K562 (cell line): ENCODE data around the gene SKIDA1. TPM values are rescaled to one million over a fixed set of nuclear protein-coding genes. Genes with fewer than 3 reads are reported as not detected.

Source experiments
- ATAC-seq: fragments of 200-7000 bp; cut with Tn5 transposase; 3 replicates; pipeline ENCODE4 v1.9.1; 2020; ENCODE audit warnings: moderate library complexity
- BruUV-seq: library from RNA; stranded (reverse); fragments of 400-500 nt; replicated peaks from 2 replicates; lab custom pipeline; 2021; lab: Mats Ljungman, UMichigan
- CTCF ChIA-PET: fragments of 300-600 bp; formaldehyde crosslinking; extraction: SDS; loops from one replicate; lab custom pipeline; 2021; ENCODE audit warnings: low intra/inter-chr PET ratio; lab: Yijun Ruan, JAX
- POLR2A ChIA-PET: fragments of 300-600, 350-650 bp; sonication (Branson Sonifier 250); formaldehyde crosslinking; extraction: SDS; loops from one replicate; lab custom pipeline; 2021; ENCODE audit warnings: antibody characterized with exemption, inconsistent platforms; lab: Yijun Ruan, JAX
- DNase-seq, 4 experiments: peaks; one replicate each; pipeline versions ENCODE4 v3.0.0 to v3.0.0-alpha.2; 2011 to 2018; ENCODE audit warnings: low spot score in 3 of 4, mixed read lengths in 3 of 4; ENCODE audit errors: extremely low read depth in 1 of 4
- FAIRE-seq: peaks from 2 replicates; lab custom pipeline; 2011; peaks lifted over from hg19 to GRCh38; lab: Jason Lieb, UNC
- H2AFZ ChIP-seq: 2 replicates; pipeline ENCODE4 v1.6.0; 2011; ENCODE audit warnings: low read depth, low read length, control low read depth, inconsistent platforms
- H3K27ac ChIP-seq: fragments of 200-600 bp; 3 replicates; pipeline ENCODE4 v1.8.0; 2011; ENCODE audit warnings: low read depth, mild to moderate bottlenecking, control low read depth, inconsistent platforms, low read length, moderate library complexity, mixed read lengths; ENCODE audit errors: extremely low read depth
- H3K27me3 ChIP-seq, 2 experiments: fragments of 300-600 bp in 1 of 2; 2 replicates in 1 of 2; 3 replicates in 1 of 2; pipeline versions ENCODE4 v1.6.0 to v1.8.0; 2011; ENCODE audit warnings: inconsistent platforms in 2 of 2, low read length in 2 of 2, mild to moderate bottlenecking in 1 of 2, mixed read lengths in 1 of 2, moderate library complexity in 1 of 2; ENCODE audit not compliant: control insufficient read depth in 2 of 2, insufficient read depth in 2 of 2
- H3K36me3 ChIP-seq: fragments of 300-600 bp; 3 replicates; pipeline ENCODE4 v1.8.0; 2011; ENCODE audit warnings: mild to moderate bottlenecking, low read length, inconsistent platforms; ENCODE audit not compliant: control insufficient read depth, insufficient read depth
- H3K4me1 ChIP-seq, 2 experiments: fragments of 200-600 bp in 1 of 2; replicated peaks in 1 of 2; 2 replicates in 1 of 2; 3 replicates in 1 of 2; pipeline versions ENCODE4 v1.5.1 to v1.8.0; 2011; ENCODE audit warnings: inconsistent platforms in 2 of 2, low read length in 2 of 2, mild to moderate bottlenecking in 1 of 2, mixed read lengths in 1 of 2, moderate library complexity in 1 of 2; ENCODE audit not compliant: control insufficient read depth in 2 of 2, insufficient read depth in 2 of 2
- H3K4me2 ChIP-seq: 2 replicates; pipeline ENCODE4 v1.6.1; 2011; ENCODE audit warnings: low read length, control low read depth, inconsistent platforms, mixed read lengths; ENCODE audit not compliant: insufficient read depth
- H3K4me3 ChIP-seq: fragments of 200-600 bp; sonication (generic), shearing (Covaris generic); 2 replicates; pipeline ENCODE4 v1.5.1; 2016; ENCODE audit warnings: control low read depth, inconsistent platforms
- H3K79me2 ChIP-seq: fragments of 200-600 bp; 3 replicates; pipeline ENCODE4 v1.8.0; 2011; ENCODE audit warnings: low read length, inconsistent platforms; ENCODE audit not compliant: control insufficient read depth, insufficient read depth
- H3K9ac ChIP-seq, 2 experiments: 2 replicates each; pipeline versions ENCODE4 v1.6.0 to v1.6.1; 2011; ENCODE audit warnings: low read depth in 2 of 2, low read length in 2 of 2, control low read depth in 1 of 2, inconsistent platforms in 1 of 2, mild to moderate bottlenecking in 1 of 2, mixed read lengths in 1 of 2; ENCODE audit not compliant: insufficient read depth in 1 of 2
- H3K9me1 ChIP-seq: one replicate; pipeline ENCODE4 v1.6.0; 2011; ENCODE audit warnings: inconsistent platforms, mild to moderate bottlenecking, low read length, moderate library complexity; ENCODE audit not compliant: control insufficient read depth, insufficient read depth
- H3K9me3 ChIP-seq: replicated peaks from 2 replicates; pipeline ENCODE4 v1.5.1; 2011; ENCODE audit warnings: low read depth, low read length, inconsistent platforms; ENCODE audit not compliant: control insufficient read depth, insufficient read depth
- H4K20me1 ChIP-seq: replicated peaks from 2 replicates; pipeline ENCODE4 v1.6.1; 2011; ENCODE audit warnings: low read length, inconsistent platforms, mixed read lengths; ENCODE audit not compliant: control insufficient read depth, insufficient read depth
- BMI1 ChIP-seq: fragments of 150-350 bp; IDR thresholded peaks from 2 replicates; pipeline ENCODE4 v1.6.1; 2014; ENCODE audit warnings: low read length
- PYGO2 ChIP-seq: fragments of 450-650 bp; IDR thresholded peaks from 2 replicates; pipeline ENCODE4 v1.6.1; 2016; ENCODE audit warnings: mild to moderate bottlenecking, missing genetic modification characterization, moderate library complexity, missing compliant biosample characterization
- TEAD4 ChIP-seq, 2 experiments: sonication (generic) in 1 of 2; formaldehyde crosslinking in 1 of 2; IDR thresholded peaks; 2 replicates each; pipeline versions ENCODE4 v1.6.1 to v1.8.0; 2012 to 2022; ENCODE audit warnings: borderline replicate concordance in 1 of 2, inconsistent platforms in 1 of 2, low read length in 1 of 2, mild to moderate bottlenecking in 1 of 2, missing genetic modification reagents in 1 of 2
- ZNF146 ChIP-seq: IDR thresholded peaks from one replicate; pipeline ENCODE4 v1.6.1; 2018; ENCODE audit warnings: missing compliant biosample characterization; ENCODE audit not compliant: unreplicated experiment
- ZNF3 ChIP-seq: fragments of 250-450 bp; sonication (Bioruptor Pico); IDR thresholded peaks from 2 replicates; pipeline ENCODE4 v1.5.0; 2021; ENCODE audit warnings: mild to moderate bottlenecking, moderate library complexity
- ZZZ3 ChIP-seq: fragments of 450-650 bp; IDR thresholded peaks from 2 replicates; pipeline ENCODE4 v1.6.1; 2016; ENCODE audit warnings: antibody characterized with exemption, mild to moderate bottlenecking, moderate library complexity
- WGBS: fragments of 100-300 bp; shearing (Covaris generic); methylation state at CpG from one replicate; pipeline ENCODE4 v1.1.6; 2016; ENCODE audit warnings: low coverage, mixed read lengths; ENCODE audit not compliant: insufficient coverage; ENCODE audit errors: missing lambda C conversion rate; 5-methylcytosine and 5-hydroxymethylcytosine counted together
- in situ Hi-C: fragments of 300-500 bp; cut with MboI; formaldehyde crosslinking; loops from 4 replicates; pipeline ENCODE4 v1.15.0; 2018; ENCODE audit warnings: inconsistent platforms, mixed read lengths
- intact Hi-C: fragments of 100-400 bp; cut with micrococcal nuclease; formaldehyde crosslinking; loops from 2 replicates; pipeline ENCODE4 v1.14.2; 2022
- polyA plus RNA-seq, 8 experiments: library from polyadenylated mRNA; depleted of rRNA in 4 of 8; stranded (reverse) in 5 of 8; unstranded in 3 of 8; fragments of >200 nt; fragmentation: Nextera tagmentation in 2 of 8; fragmentation: Illumina TruSeq in 1 of 8; extraction: Ambion mirVana in 2 of 8; extraction: Trizol in 1 of 8; gene quantifications; 2 replicates each; pipeline versions ENCODE4 v1.2.1 to v1.2.3, GENCODE V29; 2011 to 2014; ENCODE audit warnings: inconsistent platforms in 1 of 8, missing spikeins in 1 of 8
- total RNA-seq, 7 experiments: library from RNA; depleted of rRNA in 6 of 7; stranded (reverse); fragments of >200 nt in 6 of 7; fragmentation: Illumina TruSeq in 2 of 7; extraction: Trizol in 2 of 7; gene quantifications; 2 replicates each; pipeline versions ENCODE4 v1.2.1 to v1.2.3, GENCODE V29; 2011 to 2021; ENCODE audit warnings: low replicate concordance in 1 of 7
- TF ChIP-seq, protein P1 (sequence below), 2 experiments: fragments of 450-650 bp in 1 of 2; IDR thresholded peaks; 2 replicates each; pipeline ENCODE4 v1.6.1; 2011 to 2017; ENCODE audit warnings: low read depth in 2 of 2, antibody characterized with exemption in 1 of 2, borderline replicate concordance in 1 of 2, low read length in 1 of 2, mild to moderate bottlenecking in 1 of 2, mixed read lengths in 1 of 2; ENCODE audit not compliant: control insufficient read depth in 1 of 2
- TF ChIP-seq, protein P2 (sequence below): fragments of 450-650 bp; IDR thresholded peaks from 2 replicates; pipeline ENCODE4 v1.6.1; 2014; ENCODE audit warnings: low read depth, mild to moderate bottlenecking, moderate library complexity, borderline replicate concordance
- TF ChIP-seq, protein P3 (sequence below): fragments of 150-350 bp; IDR thresholded peaks from 2 replicates; pipeline ENCODE4 v1.6.1; 2014; ENCODE audit warnings: low read depth, mild to moderate bottlenecking, low read length, borderline replicate concordance
- TF ChIP-seq, protein P4 (sequence below): fragments of 450-650 bp; formaldehyde crosslinking; IDR thresholded peaks from 2 replicates; pipeline ENCODE4 v1.4.0; 2022; ENCODE audit warnings: missing genetic modification characterization

SKIDA1 gene
- total and polyA plus RNA-seq, 9 of the 15 experiments (the other 6 are each of a cell fraction or from before 2014, with no cell fraction given) = 0.05 to 1.1 (median 0.42) TPM

DNA sequence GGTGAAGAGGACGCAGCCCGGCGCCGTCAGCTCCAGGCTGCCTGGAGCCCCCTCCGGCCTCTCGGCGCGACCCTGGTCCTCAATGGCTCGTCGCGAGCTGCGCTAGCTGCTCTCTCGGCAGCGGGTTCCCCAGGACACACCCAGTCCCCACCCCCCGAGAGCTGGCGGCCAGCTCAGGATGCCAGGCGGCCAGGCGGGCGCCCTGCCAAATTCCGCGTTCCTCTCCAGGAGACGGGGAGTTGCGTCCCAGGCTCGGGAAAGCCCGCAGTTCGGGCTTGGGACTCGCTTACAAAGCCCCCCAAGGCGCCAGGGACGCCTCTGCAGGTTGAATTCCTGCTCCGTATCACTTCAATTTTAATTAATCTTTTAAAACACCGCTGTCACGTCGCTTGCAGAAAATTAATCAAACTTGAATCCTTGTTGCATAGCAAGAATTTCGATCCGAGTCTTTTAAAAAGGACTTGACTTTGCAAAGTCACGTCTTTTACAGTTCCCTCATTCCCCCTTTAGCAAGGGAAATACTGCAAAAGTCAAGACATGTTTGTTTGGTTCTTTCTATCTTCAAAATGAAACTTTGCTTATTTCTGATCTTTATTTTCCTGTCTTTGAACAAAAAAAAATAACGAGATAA lies 28.2 kb downstream of the SKIDA1 start:
- in situ Hi-C loops (loop anchor here (25.0 kb wide), 1 partner anchor 440 kb away; no protein-coding TSS in a partner anchor), intact Hi-C loops (loop anchor here (1.0 to 10.0 kb wide), 5 partner anchors 20 to 455 kb away; partner anchors contain the start of gene MLLT10)
- Histone ChIP-seq H3K27ac (no peak overlapping the region), H3K36me3 (no peaks in the 10 kb centered on the region), H3K4me3 (peak overlapping the region; percentile 71), H3K4me2 (peak overlapping the region; percentile 95), H2AFZ (peak overlapping the region; percentile 93), H3K4me1 (peaks cover 0 to 42% of the 10 kb centered on the region in 2 experiments; a peak in 3 of 5 replicates), H3K79me2 (no peaks in the 10 kb centered on the region), H3K27me3 (no peaks in the 10 kb centered on the region), H3K9ac (peak overlapping the region; percentile 72 to 94), H4K20me1 (no peaks in the 10 kb centered on the region), H3K9me1 (no peaks in the 10 kb centered on the region), H3K9me3 (no peaks in the 10 kb centered on the region; the same call in 1 of the 2 replicates)
- no TSS peak for BruUV-seq
- DNase-seq = peak in 2 of 4 experiments; percentile 57 to 60
- ChIA-PET CTCF (interaction anchor here (0.6 to 2.8 kb wide), 2 partner anchors 234 to 637 kb away, joined by 3 to 15 read pairs; no protein-coding TSS in a partner anchor), POLR2A (interaction anchor here (0.6 to 2.1 kb wide), 9 partner anchors 10 to 263 kb away, joined by 3 to 14 read pairs (median 4); partner anchors contain the start of gene SKIDA1)
- WGBS = 15% methylated on average over 16 of the region's 37 CpGs
- ATAC-seq = peak; percentile 53
- peak; percentile 29 for FAIRE-seq
- TF ChIP-seq BMI1 = no peak
- TF ChIP-seq ZZZ3 = no peak
- TF ChIP-seq, protein P1, sequence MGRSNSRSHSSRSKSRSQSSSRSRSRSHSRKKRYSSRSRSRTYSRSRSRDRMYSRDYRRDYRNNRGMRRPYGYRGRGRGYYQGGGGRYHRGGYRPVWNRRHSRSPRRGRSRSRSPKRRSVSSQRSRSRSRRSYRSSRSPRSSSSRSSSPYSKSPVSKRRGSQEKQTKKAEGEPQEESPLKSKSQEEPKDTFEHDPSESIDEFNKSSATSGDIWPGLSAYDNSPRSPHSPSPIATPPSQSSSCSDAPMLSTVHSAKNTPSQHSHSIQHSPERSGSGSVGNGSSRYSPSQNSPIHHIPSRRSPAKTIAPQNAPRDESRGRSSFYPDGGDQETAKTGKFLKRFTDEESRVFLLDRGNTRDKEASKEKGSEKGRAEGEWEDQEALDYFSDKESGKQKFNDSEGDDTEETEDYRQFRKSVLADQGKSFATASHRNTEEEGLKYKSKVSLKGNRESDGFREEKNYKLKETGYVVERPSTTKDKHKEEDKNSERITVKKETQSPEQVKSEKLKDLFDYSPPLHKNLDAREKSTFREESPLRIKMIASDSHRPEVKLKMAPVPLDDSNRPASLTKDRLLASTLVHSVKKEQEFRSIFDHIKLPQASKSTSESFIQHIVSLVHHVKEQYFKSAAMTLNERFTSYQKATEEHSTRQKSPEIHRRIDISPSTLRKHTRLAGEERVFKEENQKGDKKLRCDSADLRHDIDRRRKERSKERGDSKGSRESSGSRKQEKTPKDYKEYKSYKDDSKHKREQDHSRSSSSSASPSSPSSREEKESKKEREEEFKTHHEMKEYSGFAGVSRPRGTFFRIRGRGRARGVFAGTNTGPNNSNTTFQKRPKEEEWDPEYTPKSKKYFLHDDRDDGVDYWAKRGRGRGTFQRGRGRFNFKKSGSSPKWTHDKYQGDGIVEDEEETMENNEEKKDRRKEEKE (IDR thresholded peaks at IDR 0.05; ENCODE audit: borderline replicate concordance in 1 of 2, control insufficient read depth in 1 of 2, low read depth in 2 of 2, low read length in 1 of 2) = no peak
- TF ChIP-seq PYGO2 (tag) = no peak
- TF ChIP-seq, protein P2, sequence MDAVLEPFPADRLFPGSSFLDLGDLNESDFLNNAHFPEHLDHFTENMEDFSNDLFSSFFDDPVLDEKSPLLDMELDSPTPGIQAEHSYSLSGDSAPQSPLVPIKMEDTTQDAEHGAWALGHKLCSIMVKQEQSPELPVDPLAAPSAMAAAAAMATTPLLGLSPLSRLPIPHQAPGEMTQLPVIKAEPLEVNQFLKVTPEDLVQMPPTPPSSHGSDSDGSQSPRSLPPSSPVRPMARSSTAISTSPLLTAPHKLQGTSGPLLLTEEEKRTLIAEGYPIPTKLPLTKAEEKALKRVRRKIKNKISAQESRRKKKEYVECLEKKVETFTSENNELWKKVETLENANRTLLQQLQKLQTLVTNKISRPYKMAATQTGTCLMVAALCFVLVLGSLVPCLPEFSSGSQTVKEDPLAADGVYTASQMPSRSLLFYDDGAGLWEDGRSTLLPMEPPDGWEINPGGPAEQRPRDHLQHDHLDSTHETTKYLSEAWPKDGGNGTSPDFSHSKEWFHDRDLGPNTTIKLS = no peak
- TF ChIP-seq ZNF3 (CRISPR knock-in tag) = no peak
- TF ChIP-seq, protein P3, sequence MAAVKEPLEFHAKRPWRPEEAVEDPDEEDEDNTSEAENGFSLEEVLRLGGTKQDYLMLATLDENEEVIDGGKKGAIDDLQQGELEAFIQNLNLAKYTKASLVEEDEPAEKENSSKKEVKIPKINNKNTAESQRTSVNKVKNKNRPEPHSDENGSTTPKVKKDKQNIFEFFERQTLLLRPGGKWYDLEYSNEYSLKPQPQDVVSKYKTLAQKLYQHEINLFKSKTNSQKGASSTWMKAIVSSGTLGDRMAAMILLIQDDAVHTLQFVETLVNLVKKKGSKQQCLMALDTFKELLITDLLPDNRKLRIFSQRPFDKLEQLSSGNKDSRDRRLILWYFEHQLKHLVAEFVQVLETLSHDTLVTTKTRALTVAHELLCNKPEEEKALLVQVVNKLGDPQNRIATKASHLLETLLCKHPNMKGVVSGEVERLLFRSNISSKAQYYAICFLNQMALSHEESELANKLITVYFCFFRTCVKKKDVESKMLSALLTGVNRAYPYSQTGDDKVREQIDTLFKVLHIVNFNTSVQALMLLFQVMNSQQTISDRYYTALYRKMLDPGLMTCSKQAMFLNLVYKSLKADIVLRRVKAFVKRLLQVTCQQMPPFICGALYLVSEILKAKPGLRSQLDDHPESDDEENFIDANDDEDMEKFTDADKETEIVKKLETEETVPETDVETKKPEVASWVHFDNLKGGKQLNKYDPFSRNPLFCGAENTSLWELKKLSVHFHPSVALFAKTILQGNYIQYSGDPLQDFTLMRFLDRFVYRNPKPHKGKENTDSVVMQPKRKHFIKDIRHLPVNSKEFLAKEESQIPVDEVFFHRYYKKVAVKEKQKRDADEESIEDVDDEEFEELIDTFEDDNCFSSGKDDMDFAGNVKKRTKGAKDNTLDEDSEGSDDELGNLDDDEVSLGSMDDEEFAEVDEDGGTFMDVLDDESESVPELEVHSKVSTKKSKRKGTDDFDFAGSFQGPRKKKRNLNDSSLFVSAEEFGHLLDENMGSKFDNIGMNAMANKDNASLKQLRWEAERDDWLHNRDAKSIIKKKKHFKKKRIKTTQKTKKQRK = no peak
- TF ChIP-seq, protein P4, sequence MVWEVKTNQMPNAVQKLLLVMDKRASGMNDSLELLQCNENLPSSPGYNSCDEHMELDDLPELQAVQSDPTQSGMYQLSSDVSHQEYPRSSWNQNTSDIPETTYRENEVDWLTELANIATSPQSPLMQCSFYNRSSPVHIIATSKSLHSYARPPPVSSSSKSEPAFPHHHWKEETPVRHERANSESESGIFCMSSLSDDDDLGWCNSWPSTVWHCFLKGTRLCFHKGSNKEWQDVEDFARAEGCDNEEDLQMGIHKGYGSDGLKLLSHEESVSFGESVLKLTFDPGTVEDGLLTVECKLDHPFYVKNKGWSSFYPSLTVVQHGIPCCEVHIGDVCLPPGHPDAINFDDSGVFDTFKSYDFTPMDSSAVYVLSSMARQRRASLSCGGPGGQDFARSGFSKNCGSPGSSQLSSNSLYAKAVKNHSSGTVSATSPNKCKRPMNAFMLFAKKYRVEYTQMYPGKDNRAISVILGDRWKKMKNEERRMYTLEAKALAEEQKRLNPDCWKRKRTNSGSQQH (CRISPR knock-in tag) = no peak
- TF ChIP-seq ZNF146 = no peak
- TF ChIP-seq TEAD4 (IDR thresholded peaks at IDR 0.05; ENCODE audit: low read length) = no peak
- no peak for TF ChIP-seq TEAD4 (CRISPR knock-in tag; IDR thresholded peaks at IDR 0.05; ENCODE audit: borderline replicate concordance)
